GM23248 (cell line): ENCODE measurements around the gene HSD17B3. TPM values are rescaled to one million over a fixed set of nuclear protein-coding genes. Genes with fewer than 3 reads are reported as not detected.

Experiments
- DNase-seq: peaks from one replicate; pipeline ENCODE4 v3.0.0-alpha.2; 2015
- H2AFZ ChIP-seq: fragments of 200-600 bp; sonication (generic); 2 replicates; pipeline ENCODE4 v1.6.1; 2016; ENCODE audit warnings: antibody characterized with exemption
- H3F3A ChIP-seq: fragments of 200-600 bp; sonication (generic); 2 replicates; pipeline ENCODE4 v1.6.1; 2016; ENCODE audit warnings: mild to moderate bottlenecking, antibody characterized with exemption, mixed run types; ENCODE audit not compliant: insufficient read depth
- H3K27ac ChIP-seq: fragments of 200-600 bp; sonication (generic); 2 replicates; pipeline ENCODE4 v1.5.1; 2016; ENCODE audit warnings: mild to moderate bottlenecking
- H3K27me3 ChIP-seq: fragments of 200-600 bp; sonication (generic); replicated peaks from 2 replicates; pipeline ENCODE4 v1.6.1; 2016; ENCODE audit warnings: mild to moderate bottlenecking; ENCODE audit not compliant: insufficient read depth
- H3K36me3 ChIP-seq: fragments of 200-600 bp; sonication (generic); 2 replicates; pipeline ENCODE4 v1.6.1; 2016; ENCODE audit warnings: low read depth, mild to moderate bottlenecking
- H3K4me1 ChIP-seq: fragments of 200-600 bp; sonication (generic); 2 replicates; pipeline ENCODE4 v1.6.1; 2016; ENCODE audit warnings: mild to moderate bottlenecking; ENCODE audit not compliant: insufficient read depth
- H3K4me2 ChIP-seq: fragments of 200-600 bp; sonication (generic); one replicate; pipeline ENCODE4 v1.6.1; 2016; ENCODE audit warnings: mild to moderate bottlenecking; ENCODE audit not compliant: unreplicated experiment
- H3K4me3 ChIP-seq: fragments of 200-600 bp; sonication (generic); 2 replicates; pipeline ENCODE4 v1.5.1; 2016; ENCODE audit warnings: mild to moderate bottlenecking
- H3K79me2 ChIP-seq: fragments of 200-600 bp; sonication (generic); 2 replicates; pipeline ENCODE4 v1.6.1; 2016; ENCODE audit warnings: mild to moderate bottlenecking; ENCODE audit not compliant: insufficient read depth
- H3K9ac ChIP-seq: fragments of 200-600 bp; sonication (generic); 2 replicates; pipeline ENCODE4 v1.6.1; 2016; ENCODE audit warnings: mild to moderate bottlenecking
- H3K9me2 ChIP-seq: fragments of 200-600 bp; sonication (generic); 2 replicates; pipeline ENCODE4 v1.6.1; 2016; ENCODE audit warnings: mixed run types, mild to moderate bottlenecking, moderate library complexity; ENCODE audit not compliant: insufficient read depth
- H3K9me3 ChIP-seq: fragments of 200-600 bp; sonication (generic); one replicate; pipeline ENCODE4 v1.6.1; 2017; ENCODE audit warnings: low read depth
- H4K20me1 ChIP-seq: fragments of 200-600 bp; sonication (generic); 2 replicates; pipeline ENCODE4 v1.6.0; 2016; ENCODE audit not compliant: insufficient read depth
- EZH2 ChIP-seq: fragments of 200-600 bp; sonication (generic); IDR thresholded peaks from 2 replicates; pipeline ENCODE4 v1.6.1; 2018; ENCODE audit warnings: antibody characterized with exemption, mild to moderate bottlenecking; ENCODE audit not compliant: insufficient read depth, poor library complexity, severe bottlenecking
- EZH2phosphoT487 ChIP-seq: fragments of 200-600 bp; sonication (generic); IDR thresholded peaks from 2 replicates; pipeline ENCODE4 v1.6.1; 2018; ENCODE audit warnings: antibody characterized with exemption, moderate library complexity, mild to moderate bottlenecking, low read depth; ENCODE audit not compliant: insufficient read depth
- WGBS, 2 experiments: methylation state at CpG; one replicate each; pipeline ENCODE4 v1.1.6; 2015 to 2017; ENCODE audit warnings: low lambda C conversion rate in 2 of 2, low coverage in 1 of 2; ENCODE audit errors: missing lambda C conversion rate in 2 of 2; 5-methylcytosine and 5-hydroxymethylcytosine counted together
- in situ Hi-C: fragments of 300-500 bp; cut with MboI; formaldehyde crosslinking; loops from 2 replicates; pipeline ENCODE4 v1.15.0; 2020
- polyA plus RNA-seq: library from polyadenylated mRNA; unstranded; fragments of >200 nt; fragmentation: Nextera tagmentation; extraction: Ambion mirVana; gene quantifications from 2 replicates; pipeline ENCODE4 v1.2.1, GENCODE V29; 2016
- total RNA-seq: library from RNA; depleted of rRNA; stranded (reverse); fragments of >200 nt; shearing (Covaris generic); gene quantifications from 2 replicates; pipeline ENCODE4 v1.2.3, GENCODE V29; 2014

The HSD17B3 gene
- total and polyA plus RNA-seq, 2 experiments from 2014 or later: not detected

- H3K79me2 ChIP-seq: no peaks in the 10 kb centered on the region
- no peak overlapping the region for H3K9ac ChIP-seq
- H3K27ac ChIP-seq: no peak overlapping the region
- no peak overlapping the region for H3K4me3 ChIP-seq
- peaks cover 4% of the 10 kb centered on the region; the same call in 1 of the 2 replicates for H3K27me3 ChIP-seq
- DNase-seq: no peak
- no peaks in the 10 kb centered on the region for H3K9me3 ChIP-seq
- no peaks in the 10 kb centered on the region for H3F3A ChIP-seq
- no peaks in the 10 kb centered on the region for H3K4me1 ChIP-seq
- no peaks in the 10 kb centered on the region for H4K20me1 ChIP-seq
- TF ChIP-seq EZH2: no peak
- TF ChIP-seq EZH2phosphoT487: no peak
- WGBS, 2 experiments: 88% methylated on average over 4 of the region's 4 CpGs
- H3K36me3 ChIP-seq: no peaks in the 10 kb centered on the region
- H3K9me2 ChIP-seq: no peaks in the 10 kb centered on the region
- H2AFZ ChIP-seq: no peak overlapping the region
- in situ Hi-C loops: no loop called here
- H3K4me2 ChIP-seq: no peak overlapping the region
Measured at GRCh38 chr9:96258967-96259366, 43.0 kb downstream of the HSD17B3 start.

DNA sequence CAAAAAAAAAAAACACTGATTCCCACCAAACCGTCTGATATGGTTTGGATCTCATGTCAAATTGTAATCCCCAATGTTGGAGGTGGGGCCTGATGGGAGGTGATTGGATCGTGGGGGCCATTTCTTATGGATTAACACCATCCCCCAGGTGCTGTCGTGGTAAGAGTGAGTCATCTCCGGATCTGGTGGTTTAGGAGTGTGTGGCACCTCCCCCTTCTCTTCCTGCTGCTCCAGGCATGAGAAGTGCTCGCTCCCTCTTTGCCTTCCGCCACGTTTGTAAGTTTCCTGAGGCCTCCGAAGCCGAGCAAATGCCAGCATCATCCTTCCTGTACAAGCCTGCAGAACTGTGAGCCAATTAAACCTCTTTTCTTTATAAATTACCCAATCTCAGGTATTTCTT lies 45.2 kb downstream of the HSD17B3 start:
- no peaks in the 10 kb centered on the region for H4K20me1 ChIP-seq
- H3K4me3 ChIP-seq: no peak overlapping the region
- TF ChIP-seq EZH2 (no peak), EZH2phosphoT487 (no peak)
- in situ Hi-C loops: no loop called here
- H3K9ac ChIP-seq: no peak overlapping the region
- H2AFZ ChIP-seq: no peak overlapping the region
- no peaks in the 10 kb centered on the region for H3F3A ChIP-seq
- no peaks in the 10 kb centered on the region for H3K9me3 ChIP-seq
- H3K79me2 ChIP-seq: no peaks in the 10 kb centered on the region
- WGBS, 2 experiments: 69 to 76% methylated on average over 9 of the region's 9 CpGs
- 0 out of 2 replicates have a peak, but pooled peaks cover 6% of the 10 kb centered on the region for H3K27me3 ChIP-seq
- no peak for DNase-seq
- no peak overlapping the region for H3K27ac ChIP-seq
- H3K4me1 ChIP-seq: no peaks in the 10 kb centered on the region
- H3K36me3 ChIP-seq: no peaks in the 10 kb centered on the region
- no peak overlapping the region for H3K4me2 ChIP-seq
- no peaks in the 10 kb centered on the region for H3K9me2 ChIP-seq

DNA sequence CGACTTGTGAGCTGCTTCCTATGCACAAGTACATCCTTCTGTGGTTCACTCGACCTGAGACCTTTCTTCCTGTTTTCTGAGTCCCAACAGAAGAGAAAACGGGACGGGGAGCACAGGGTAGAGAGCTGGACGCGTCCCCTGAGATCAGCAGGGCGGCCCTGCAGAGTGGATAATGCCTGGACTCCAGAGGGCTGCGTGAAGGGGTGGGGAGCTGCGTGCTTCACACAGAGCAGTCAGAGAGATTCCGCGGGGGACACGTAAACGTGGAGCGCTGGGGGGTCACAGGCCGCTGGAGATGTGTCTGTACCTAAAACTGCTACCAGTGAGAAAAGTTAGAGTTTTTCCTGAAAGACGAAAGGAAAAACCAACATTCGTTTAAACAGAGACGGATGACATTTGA lies 46.3 kb downstream of the HSD17B3 start:
- Histone ChIP-seq H3K27me3 (0 out of 2 replicates have a peak, but pooled peaks cover 6% of the 10 kb centered on the region), H3K36me3 (no peaks in the 10 kb centered on the region), H3K79me2 (no peaks in the 10 kb centered on the region), H3K27ac (no peak overlapping the region), H3K9ac (no peak overlapping the region), H3K4me3 (no peak overlapping the region), H3K9me2 (no peaks in the 10 kb centered on the region), H3K4me1 (no peaks in the 10 kb centered on the region), H4K20me1 (no peaks in the 10 kb centered on the region), H3K4me2 (no peak overlapping the region), H3F3A (no peaks in the 10 kb centered on the region), H2AFZ (no peak overlapping the region), H3K9me3 (no peaks in the 10 kb centered on the region)
- 80 to 82% methylated on average over 18 of the region's 18 CpGs for WGBS, 2 experiments
- in situ Hi-C loops: no loop called here
- TF ChIP-seq EZH2phosphoT487: no peak
- no peak for TF ChIP-seq EZH2
- DNase-seq: no peak

- no peaks in the 10 kb centered on the region for H3K36me3 ChIP-seq
- no peak overlapping the region for H2AFZ ChIP-seq
- H3F3A ChIP-seq: no peaks in the 10 kb centered on the region
- no peaks in the 10 kb centered on the region for H3K9me3 ChIP-seq
- H3K4me1 ChIP-seq: no peaks in the 10 kb centered on the region
- H3K27ac ChIP-seq: no peak overlapping the region
- H3K4me3 ChIP-seq: no peak overlapping the region
- no peak for TF ChIP-seq EZH2
- no peak for TF ChIP-seq EZH2phosphoT487
- no peaks in the 10 kb centered on the region for H4K20me1 ChIP-seq
- H3K79me2 ChIP-seq: no peaks in the 10 kb centered on the region
- 0 out of 2 replicates have a peak, but pooled peaks cover 6% of the 10 kb centered on the region for H3K27me3 ChIP-seq
- no peak overlapping the region for H3K4me2 ChIP-seq
- in situ Hi-C loops: no loop called here
- DNase-seq: no peak
- H3K9ac ChIP-seq: no peak overlapping the region
- 67 to 71% methylated on average over 11 of the region's 11 CpGs for WGBS, 2 experiments
- H3K9me2 ChIP-seq: no peaks in the 10 kb centered on the region
Measured at GRCh38 chr9:96253059-96253696, 48.8 kb downstream of the HSD17B3 start.

DNA sequence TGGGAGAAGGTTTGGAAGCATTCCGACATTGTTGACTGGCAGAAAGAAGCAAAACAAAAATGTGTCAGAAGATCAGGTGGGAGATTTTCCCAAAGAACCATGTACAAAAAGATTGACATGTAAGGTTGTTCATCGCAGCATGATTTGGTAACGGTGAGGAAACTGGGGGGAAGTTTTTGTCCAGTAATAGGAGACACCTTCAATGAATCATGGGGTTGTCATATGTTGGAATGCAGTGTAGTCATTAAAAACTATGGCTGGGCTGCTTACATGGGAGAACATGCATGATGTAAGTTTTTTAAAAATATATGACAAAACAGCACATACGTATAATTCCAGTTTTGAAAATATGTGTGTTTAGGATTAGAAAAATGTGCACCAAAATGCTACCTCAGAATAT lies 50.5 kb downstream of the HSD17B3 start:
- H3K9me2 ChIP-seq: no peaks in the 10 kb centered on the region
- no peaks in the 10 kb centered on the region for H3K36me3 ChIP-seq
- no peaks in the 10 kb centered on the region for H3K9me3 ChIP-seq
- TF ChIP-seq EZH2phosphoT487: no peak
- no peak for TF ChIP-seq EZH2
- H3F3A ChIP-seq: no peaks in the 10 kb centered on the region
- no peaks in the 10 kb centered on the region for H4K20me1 ChIP-seq
- peak; percentile 10 for DNase-seq
- 80 to 91% methylated on average over 4 of the region's 4 CpGs for WGBS, 2 experiments
- no peak overlapping the region for H3K9ac ChIP-seq
- no peaks in the 10 kb centered on the region for H3K79me2 ChIP-seq
- H2AFZ ChIP-seq: no peak overlapping the region
- no peak overlapping the region for H3K27ac ChIP-seq
- in situ Hi-C loops: no loop called here
- H3K27me3 ChIP-seq: 0 out of 2 replicates have a peak, but pooled peaks cover 6% of the 10 kb centered on the region
- no peak overlapping the region for H3K4me3 ChIP-seq
- no peak overlapping the region for H3K4me2 ChIP-seq
- H3K4me1 ChIP-seq: no peaks in the 10 kb centered on the region
